ENCODE data around the gene PER2.

GRCh38 chr2:238286987-238287736 is 1.2 kb downstream of the PER2 start:
- TF ChIP-seq SUZ12 (IDR thresholded peaks at IDR 0.05) (no peak), FOXK2 (IDR thresholded peaks at IDR 0.05) (no peak), LEF1 (IDR thresholded peaks at IDR 0.05; ENCODE audit: borderline replicate concordance) (no peak), ELF4 (IDR thresholded peaks at IDR 0.05) (no peak), TARDBP (IDR thresholded peaks at IDR 0.05) (no peak), NFRKB (IDR thresholded peaks at IDR 0.05) (no peak), HDGF (IDR thresholded peaks at IDR 0.05; ENCODE audit: borderline replicate concordance) (no peak), SP1 (IDR thresholded peaks at IDR 0.05) (no peak), ZNF384 (IDR thresholded peaks at IDR 0.05) (no peak), FOXM1 (IDR thresholded peaks at IDR 0.05; ENCODE audit: borderline replicate concordance) (no peak), ARNT (IDR thresholded peaks at IDR 0.05) (no peak)

All from HEK293T (cell line).